ENCODE results near the gene EID1. TPM values are rescaled to one million over a fixed set of nuclear protein-coding genes. Genes with fewer than 3 reads are reported as not detected.
A peak's percentile ranks its signal among the peaks of the same experiment; 100 is the strongest.
"Not testable (repeated sequence)": the region's sequence is repeated elsewhere in the genome, so short reads cannot be mapped to it uniquely, and the experiment has no call there.

The EID1 gene
- total RNA-seq, 1 experiment from 2014 or later, result 86.7 TPM

GRCh38 chr15:48904758-48905157, 26.8 kb downstream of the EID1 start:
- Histone ChIP-seq H3K9me2 (replicated peaks; ENCODE audit: insufficient read depth, low read length) (no peaks in the 10 kb centered on the region), H2AFZ (ENCODE audit: low read length) (no peak overlapping the region), H3K27me3 (ENCODE audit: low read length) (no peaks in the 10 kb centered on the region), H3K4me3 (ENCODE audit: low read length) (no peak overlapping the region), H3K9ac (ENCODE audit: low read length) (no peak overlapping the region), H3K4me1 (ENCODE audit: low read length) (no peaks in the 10 kb centered on the region), H4K20me1 (ENCODE audit: insufficient read depth, low read depth, low read length) (no peaks in the 10 kb centered on the region), H3K9me3 (ENCODE audit: low read length) (no peaks in the 10 kb centered on the region), H3K4me2 (ENCODE audit: low read depth, low read length, poor library complexity, severe bottlenecking) (no peak overlapping the region), H3K79me2 (ENCODE audit: low read length) (no peaks in the 10 kb centered on the region), H3K36me3 (ENCODE audit: insufficient read depth, low read length) (no peaks in the 10 kb centered on the region), H3K27ac (ENCODE audit: low read length) (no peak overlapping the region)
- no peak for DNase-seq

- H3K79me2 ChIP-seq (ENCODE audit: low read length), result no peaks in the 10 kb centered on the region
- no peaks in the 10 kb centered on the region for H3K36me3 ChIP-seq (ENCODE audit: insufficient read depth, low read length)
- H4K20me1 ChIP-seq (ENCODE audit: insufficient read depth, low read depth, low read length), result no peaks in the 10 kb centered on the region
- no peak overlapping the region for H3K27ac ChIP-seq (ENCODE audit: low read length)
- no peak overlapping the region for H2AFZ ChIP-seq (ENCODE audit: low read length)
- no peak overlapping the region for H3K4me3 ChIP-seq (ENCODE audit: low read length)
- H3K27me3 ChIP-seq (ENCODE audit: low read length), result no peaks in the 10 kb centered on the region
- H3K9ac ChIP-seq (ENCODE audit: low read length), result no peak overlapping the region
- no peaks in the 10 kb centered on the region for H3K9me3 ChIP-seq (ENCODE audit: low read length)
- H3K9me2 ChIP-seq (replicated peaks; ENCODE audit: insufficient read depth, low read length), result no peaks in the 10 kb centered on the region
- H3K4me1 ChIP-seq (ENCODE audit: low read length), result no peaks in the 10 kb centered on the region
- H3K4me2 ChIP-seq (ENCODE audit: low read depth, low read length, poor library complexity, severe bottlenecking), result no peak overlapping the region
- DNase-seq, result no peak
These were observed 27.3 kb downstream of the EID1 start for GRCh38 chr15:48905216-48905615.

- Histone ChIP-seq H3K79me2 (ENCODE audit: low read length) (no peaks in the 10 kb centered on the region), H3K4me3 (ENCODE audit: low read length) (no peak overlapping the region), H3K36me3 (ENCODE audit: insufficient read depth, low read length) (no peaks in the 10 kb centered on the region), H4K20me1 (ENCODE audit: insufficient read depth, low read depth, low read length) (no peaks in the 10 kb centered on the region), H3K9me2 (replicated peaks; ENCODE audit: insufficient read depth, low read length) (no peaks in the 10 kb centered on the region), H3K4me2 (ENCODE audit: low read depth, low read length, poor library complexity, severe bottlenecking) (no peak overlapping the region), H3K27me3 (ENCODE audit: low read length) (no peaks in the 10 kb centered on the region), H3K9ac (ENCODE audit: low read length) (no peak overlapping the region), H2AFZ (ENCODE audit: low read length) (no peak overlapping the region), H3K9me3 (ENCODE audit: low read length) (no peaks in the 10 kb centered on the region), H3K27ac (ENCODE audit: low read length) (no peak overlapping the region), H3K4me1 (ENCODE audit: low read length) (no peaks in the 10 kb centered on the region)
- DNase-seq, result no peak
These were observed 27.9 kb downstream of the EID1 start for GRCh38 chr15:48905847-48906246.

- not testable (repeated sequence) for H4K20me1 ChIP-seq (ENCODE audit: insufficient read depth, low read depth, low read length); DNase-seq; H2AFZ ChIP-seq (ENCODE audit: low read length); H3K79me2 ChIP-seq (ENCODE audit: low read length); H3K9ac ChIP-seq (ENCODE audit: low read length); H3K9me2 ChIP-seq (replicated peaks; ENCODE audit: insufficient read depth, low read length); H3K9me3 ChIP-seq (ENCODE audit: low read length); H3K36me3 ChIP-seq (ENCODE audit: insufficient read depth, low read length); H3K27me3 ChIP-seq (ENCODE audit: low read length); H3K27ac ChIP-seq (ENCODE audit: low read length); H3K4me1 ChIP-seq (ENCODE audit: low read length); H3K4me2 ChIP-seq (ENCODE audit: low read depth, low read length, poor library complexity, severe bottlenecking); H3K4me3 ChIP-seq (ENCODE audit: low read length)
These were observed 31.4 kb downstream of the EID1 start for GRCh38 chr15:48909313-48909712.

GRCh38 chr15:48910554-48910953, 32.6 kb downstream of the EID1 start:
- H3K4me2 ChIP-seq (ENCODE audit: low read depth, low read length, poor library complexity, severe bottlenecking); H3K79me2 ChIP-seq (ENCODE audit: low read length); H3K4me1 ChIP-seq (ENCODE audit: low read length); H4K20me1 ChIP-seq (ENCODE audit: insufficient read depth, low read depth, low read length); H3K27ac ChIP-seq (ENCODE audit: low read length); DNase-seq; H3K9me3 ChIP-seq (ENCODE audit: low read length); H3K27me3 ChIP-seq (ENCODE audit: low read length); H3K9me2 ChIP-seq (replicated peaks; ENCODE audit: insufficient read depth, low read length); H3K9ac ChIP-seq (ENCODE audit: low read length); H3K4me3 ChIP-seq (ENCODE audit: low read length); H3K36me3 ChIP-seq (ENCODE audit: insufficient read depth, low read length); H2AFZ ChIP-seq (ENCODE audit: low read length): not testable (repeated sequence)

- no peaks in the 10 kb centered on the region for H3K4me1 ChIP-seq (ENCODE audit: low read length)
- H3K36me3 ChIP-seq (ENCODE audit: insufficient read depth, low read length), result no peaks in the 10 kb centered on the region
- no peak for DNase-seq
- no peak overlapping the region for H3K27ac ChIP-seq (ENCODE audit: low read length)
- no peak overlapping the region for H3K4me2 ChIP-seq (ENCODE audit: low read depth, low read length, poor library complexity, severe bottlenecking)
- H4K20me1 ChIP-seq (ENCODE audit: insufficient read depth, low read depth, low read length), result no peaks in the 10 kb centered on the region
- no peaks in the 10 kb centered on the region for H3K79me2 ChIP-seq (ENCODE audit: low read length)
- no peaks in the 10 kb centered on the region for H3K9me2 ChIP-seq (replicated peaks; ENCODE audit: insufficient read depth, low read length)
- no peak overlapping the region for H3K4me3 ChIP-seq (ENCODE audit: low read length)
- no peak overlapping the region for H3K9ac ChIP-seq (ENCODE audit: low read length)
- no peak overlapping the region for H2AFZ ChIP-seq (ENCODE audit: low read length)
- no peaks in the 10 kb centered on the region for H3K9me3 ChIP-seq (ENCODE audit: low read length)
- H3K27me3 ChIP-seq (ENCODE audit: low read length), result no peaks in the 10 kb centered on the region
These were observed 35.2 kb downstream of the EID1 start for GRCh38 chr15:48913141-48913540.

- Histone ChIP-seq H3K27me3 (ENCODE audit: low read length) (no peaks in the 10 kb centered on the region), H3K9ac (ENCODE audit: low read length) (no peak overlapping the region), H3K4me3 (ENCODE audit: low read length) (no peak overlapping the region), H2AFZ (ENCODE audit: low read length) (no peak overlapping the region), H3K9me2 (replicated peaks; ENCODE audit: insufficient read depth, low read length) (no peaks in the 10 kb centered on the region), H3K4me1 (ENCODE audit: low read length) (no peaks in the 10 kb centered on the region), H3K4me2 (ENCODE audit: low read depth, low read length, poor library complexity, severe bottlenecking) (no peak overlapping the region), H3K9me3 (ENCODE audit: low read length) (no peaks in the 10 kb centered on the region), H3K79me2 (ENCODE audit: low read length) (no peaks in the 10 kb centered on the region), H4K20me1 (ENCODE audit: insufficient read depth, low read depth, low read length) (no peaks in the 10 kb centered on the region), H3K36me3 (ENCODE audit: insufficient read depth, low read length) (no peaks in the 10 kb centered on the region), H3K27ac (ENCODE audit: low read length) (no peak overlapping the region)
- DNase-seq, result peak; percentile 53
These were observed 36.8 kb downstream of the EID1 start for GRCh38 chr15:48914717-48915116.

GRCh38 chr15:48915861-48916260, 37.9 kb downstream of the EID1 start:
- no peaks in the 10 kb centered on the region for H3K4me1 ChIP-seq (ENCODE audit: low read length)
- no peak overlapping the region for H2AFZ ChIP-seq (ENCODE audit: low read length)
- no peak overlapping the region for H3K4me3 ChIP-seq (ENCODE audit: low read length)
- no peaks in the 10 kb centered on the region for H3K9me2 ChIP-seq (replicated peaks; ENCODE audit: insufficient read depth, low read length)
- H3K9me3 ChIP-seq (ENCODE audit: low read length), result no peaks in the 10 kb centered on the region
- no peaks in the 10 kb centered on the region for H4K20me1 ChIP-seq (ENCODE audit: insufficient read depth, low read depth, low read length)
- H3K36me3 ChIP-seq (ENCODE audit: insufficient read depth, low read length), result no peaks in the 10 kb centered on the region
- no peak for DNase-seq
- no peak overlapping the region for H3K9ac ChIP-seq (ENCODE audit: low read length)
- no peaks in the 10 kb centered on the region for H3K27me3 ChIP-seq (ENCODE audit: low read length)
- H3K27ac ChIP-seq (ENCODE audit: low read length), result no peak overlapping the region
- H3K79me2 ChIP-seq (ENCODE audit: low read length), result no peaks in the 10 kb centered on the region
- H3K4me2 ChIP-seq (ENCODE audit: low read depth, low read length, poor library complexity, severe bottlenecking), result no peak overlapping the region

- Histone ChIP-seq H3K4me3 (ENCODE audit: low read length) (no peak overlapping the region), H4K20me1 (ENCODE audit: insufficient read depth, low read depth, low read length) (no peaks in the 10 kb centered on the region), H3K4me1 (ENCODE audit: low read length) (no peaks in the 10 kb centered on the region), H3K36me3 (ENCODE audit: insufficient read depth, low read length) (no peaks in the 10 kb centered on the region), H3K9me2 (replicated peaks; ENCODE audit: insufficient read depth, low read length) (no peaks in the 10 kb centered on the region), H3K9me3 (ENCODE audit: low read length) (no peaks in the 10 kb centered on the region), H3K79me2 (ENCODE audit: low read length) (no peaks in the 10 kb centered on the region), H3K4me2 (ENCODE audit: low read depth, low read length, poor library complexity, severe bottlenecking) (no peak overlapping the region), H2AFZ (ENCODE audit: low read length) (no peak overlapping the region), H3K9ac (ENCODE audit: low read length) (no peak overlapping the region), H3K27me3 (ENCODE audit: low read length) (no peaks in the 10 kb centered on the region), H3K27ac (ENCODE audit: low read length) (no peak overlapping the region)
- DNase-seq, result no peak
These were observed 38.8 kb downstream of the EID1 start for GRCh38 chr15:48916721-48917120.

Measured in Karpas-422 (cell line).